Pancreas (tissue), 10 donors: ENCODE results near the gene ALPG. TPM values are rescaled to one million over a fixed set of nuclear protein-coding genes. Genes with fewer than 3 reads are reported as not detected.

Experiments used
- ATAC-seq, 4 donors: fragments of 200-7000 bp; cut with Tn5 transposase; one replicate each; pipeline versions ENCODE4 v1.8.0 to v1.9.1; 2020; ENCODE audit warnings: mild to moderate bottlenecking in 4 of 4, moderate library complexity in 4 of 4
- DNase-seq, 6 donors: peaks; one replicate each; pipeline ENCODE4 v3.0.0-alpha.2; 2020
- FAIRE-seq: peaks from 2 replicates; lab custom pipeline; 2012; peaks lifted over from hg19 to GRCh38; lab: Jason Lieb, UNC
- H3K27ac ChIP-seq, 4 donors: fragments of 200-600 bp; sonication (generic); 1 replicate in 3 of 4; 2 replicates in 1 of 4; pipeline versions ENCODE4 v1.5.0 to v1.8.0; 2020
- H3K27me3 ChIP-seq, 4 donors: fragments of 200-600 bp; one replicate each; pipeline ENCODE4 v1.8.0; 2021
- H3K36me3 ChIP-seq, 3 donors: fragments of 200-600 bp; sonication (generic) in 1 of 3; one replicate each; pipeline versions ENCODE4 v1.5.0 to v1.8.0; 2020 to 2021
- H3K4me1 ChIP-seq, 3 donors: fragments of 200-600 bp; one replicate each; pipeline ENCODE4 v1.8.0; 2021
- H3K4me3 ChIP-seq, 4 donors: fragments of 200-600 bp; sonication (generic) in 2 of 4; one replicate each; pipeline versions ENCODE4 v1.5.0 to v1.8.0; 2020 to 2021
- H3K9me3 ChIP-seq, 4 donors: fragments of 200-600 bp; one replicate each; pipeline ENCODE4 v1.8.0; 2021
- CTCF ChIP-seq, 4 donors: fragments of 200-600 bp; sonication (generic) in 3 of 4; IDR thresholded peaks; one replicate each; pipeline versions ENCODE4 v1.5.0 to v1.8.0; 2021; ENCODE audit warnings: antibody characterized with exemption in 4 of 4
- WGBS, 2 donors: extraction: QIAGEN DNeasy Blood & Tissue Kit; methylation state at CpG; one replicate each; pipeline ENCODE4 v1.1.7; 2013; 5-methylcytosine and 5-hydroxymethylcytosine counted together
- intact Hi-C, 3 donors: fragments of 100-400 bp; cut with DNase I; formaldehyde crosslinking; loops; one replicate each; pipeline versions ENCODE4 v1.11.1 to v1.14.2; 2022
- polyA plus RNA-seq, 2 donors: library from polyadenylated mRNA; stranded (reverse); fragments of 200-250 nt; gene quantifications; one replicate each; pipeline ENCODE4 v1.2.3, GENCODE V29; 2013
- total RNA-seq, 6 donors: library from RNA; stranded (reverse); fragmentation: NEBNext Ultra II Directional in 4 of 6; extraction: Animal tissue kit (Norgen Biotek cat#: 25700) in 4 of 6; gene quantifications; one replicate each; pipeline versions ENCODE4 v1.2.1 to v1.2.4, GENCODE V29; 2021 to 2023
- donor health status: healthy with polysubstance abuse.
- donor health status: DM: no; HTN: no; CAD: no; lungs with moderate emphysema.
- donor health status: DM: no; HTN: no; CAD: no.
- donor health status: control.
- donor health status: control.
- donor health status: Bipolar disorder and iron deficiency.
- donor health status: DM: yes; HTN: yes; CAD: no.
- donor health status: DM: no; HTN: no; CAD: no.
- donor health status: DM: no; HTN: no; CAD: no.
- donor health status: DM: yes; HTN: yes; CAD: no.

ALPG gene
- total and polyA plus RNA-seq, 8 donors, result not detected

- no peak for TF ChIP-seq CTCF (IDR thresholded peaks at IDR 0.05)
- Histone ChIP-seq H3K27me3 (peaks cover 0 to 3% (median 0%) of the 10 kb centered on the region in 4 donors), H3K9me3 (no peaks in the 10 kb centered on the region), H3K36me3 (no peaks in the 10 kb centered on the region), H3K4me1 (no peaks in the 10 kb centered on the region), H3K27ac (no peak overlapping the region), H3K4me3 (no peak overlapping the region)
- intact Hi-C loops, result no loop called here
- no peak for ATAC-seq
- FAIRE-seq, result no peak
- 60 to 86% methylated on average over 1 of the region's 1 CpG for WGBS, 2 donors
- no peak for DNase-seq
These were observed 11.1 kb upstream of the ALPG start for GRCh38 chr2:232395586-232395985.

- FAIRE-seq (no peak), DNase-seq (no peak), ATAC-seq (no peak)
- Histone ChIP-seq H3K36me3 (no peaks in the 10 kb centered on the region), H3K27me3 (no peaks in the 10 kb centered on the region), H3K4me3 (no peak overlapping the region), H3K4me1 (no peaks in the 10 kb centered on the region), H3K27ac (no peak overlapping the region), H3K9me3 (no peaks in the 10 kb centered on the region)
- TF ChIP-seq CTCF (IDR thresholded peaks at IDR 0.05), result no peak
- intact Hi-C loops, result no loop called here
- WGBS, 2 donors, result 58 to 65% methylated on average over 2 of the region's 2 CpGs
These were observed 10.0 kb upstream of the ALPG start for GRCh38 chr2:232396683-232397082.

- 76 to 87% methylated on average over 5 of the region's 5 CpGs for WGBS, 2 donors
These were observed 8.2 kb upstream of the ALPG start for GRCh38 chr2:232398293-232399034.

GRCh38 chr2:232400256-232401015 is 6.2 kb upstream of the ALPG start:
- Histone ChIP-seq H3K27me3 (no peaks in the 10 kb centered on the region), H3K36me3 (no peaks in the 10 kb centered on the region), H3K4me3 (no peak overlapping the region), H3K27ac (no peak overlapping the region), H3K9me3 (no peaks in the 10 kb centered on the region), H3K4me1 (no peaks in the 10 kb centered on the region)
- TF ChIP-seq CTCF (IDR thresholded peaks at IDR 0.05), result no peak
- intact Hi-C loops, result no loop called here
- DNase-seq (no peak), ATAC-seq (peak in 2 of 4 donors; percentile 60 to 62), FAIRE-seq (no peak)
- WGBS, 2 donors, result 53 to 55% methylated on average over 9 of the region's 9 CpGs

More at GRCh38 chr2:232398293-232399034, 8.2 kb upstream of the ALPG start:
- intact Hi-C loops, result no loop called here
- TF ChIP-seq CTCF (IDR thresholded peaks at IDR 0.05), result no peak
- FAIRE-seq (no peak), DNase-seq (no peak), ATAC-seq (no peak)
- no peak overlapping the region for H3K4me3 ChIP-seq
- no peaks in the 10 kb centered on the region for H3K4me1 ChIP-seq
- no peaks in the 10 kb centered on the region for H3K36me3 ChIP-seq
- no peaks in the 10 kb centered on the region for H3K9me3 ChIP-seq
- no peak overlapping the region for H3K27ac ChIP-seq
- no peaks in the 10 kb centered on the region for H3K27me3 ChIP-seq
